Sigmoid colon (tissue), 7 donors: ENCODE measurements around the gene C14orf93. TPM values are rescaled to one million over a fixed set of nuclear protein-coding genes. Genes with fewer than 3 reads are reported as not detected.

Source experiments
- DNase-seq: peaks from one replicate; pipeline ENCODE4 v3.0.0-alpha.2; 2019
- H3K27ac ChIP-seq, 4 donors: fragments of 200-600 bp; sonication (generic); one replicate each; pipeline ENCODE4 v1.5.1; 2016 to 2019; ENCODE audit warnings: mild to moderate bottlenecking in 1 of 4
- H3K27me3 ChIP-seq, 3 donors: fragments of 200-600 bp; sonication (generic); one replicate each; pipeline ENCODE4 v1.5.1; 2019; ENCODE audit warnings: mild to moderate bottlenecking in 1 of 3
- H3K36me3 ChIP-seq, 4 donors: fragments of 200-600 bp; sonication (generic); one replicate each; pipeline ENCODE4 v1.5.1; 2016 to 2019
- H3K4me1 ChIP-seq, 4 donors: fragments of 200-600 bp; sonication (generic); one replicate each; pipeline ENCODE4 v1.5.1; 2017 to 2019
- H3K4me3 ChIP-seq, 4 donors: fragments of 200-600 bp; sonication (generic); one replicate each; pipeline ENCODE4 v1.5.1; 2017 to 2019; ENCODE audit warnings: mild to moderate bottlenecking in 2 of 4, moderate library complexity in 1 of 4
- H3K9me3 ChIP-seq, 4 donors: fragments of 200-600 bp in 3 of 4; sonication (generic) in 3 of 4; one replicate each; pipeline versions ENCODE4 v1.5.1 to v1.6.1; 2013 to 2019
- CTCF ChIP-seq, 4 experiments: fragments of 450-650 bp in 3 of 4; fragments of 200-600 bp in 1 of 4; IDR thresholded peaks; one replicate each; pipeline ENCODE4 v1.5.1; 2016 to 2019; ENCODE audit warnings: antibody characterized with exemption in 4 of 4, mild to moderate bottlenecking in 3 of 4, moderate library complexity in 2 of 4
- EP300 ChIP-seq, 4 donors: sonication (generic); formaldehyde crosslinking; IDR thresholded peaks; one replicate each; pipeline ENCODE4 v1.6.1; 2017; ENCODE audit warnings: antibody characterized with exemption in 4 of 4
- POLR2A ChIP-seq, 2 donors: fragments of 450-650 bp; IDR thresholded peaks; one replicate each; pipeline ENCODE4 v1.6.1; 2016; ENCODE audit warnings: antibody characterized with exemption in 2 of 2, mild to moderate bottlenecking in 2 of 2, moderate library complexity in 2 of 2
- POLR2AphosphoS5 ChIP-seq, 4 donors: sonication (generic); formaldehyde crosslinking; IDR thresholded peaks; one replicate each; pipeline ENCODE4 v1.6.1; 2017; ENCODE audit warnings: antibody characterized with exemption in 4 of 4
- WGBS, 2 donors: extraction: QIAGEN DNeasy Blood & Tissue Kit; methylation state at CpG; one replicate each; pipeline ENCODE4 v1.1.7; 2013; 5-methylcytosine and 5-hydroxymethylcytosine counted together
- intact Hi-C: fragments of 100-400 bp; cut with DNase I; formaldehyde crosslinking; loops from one replicate; pipeline ENCODE4 v1.15.1; 2023
- polyA plus RNA-seq, 3 donors: library from polyadenylated mRNA; stranded (reverse); fragments of 200-250 nt; gene quantifications; one replicate each; pipeline ENCODE4 v1.2.3, GENCODE V29; 2013
- total RNA-seq, 4 donors: library from RNA; depleted of rRNA; stranded (reverse); fragments of >200 nt; gene quantifications; one replicate each; pipeline ENCODE4 v1.1.0, GENCODE V29; 2016
- donor health status: healthy with polysubstance abuse.
- donor health status: Bipolar disorder and iron deficiency.
- donor health status: healthy.

The C14orf93 gene
- total and polyA plus RNA-seq, 7 donors = 7.4 to 19.9 (median 10.6) TPM

- Histone ChIP-seq H3K27ac (peak overlapping the region; percentile 71 to 88 (median 80)), H3K9me3 (no peaks in the 10 kb centered on the region), H3K27me3 (peaks cover 0 to 6% (median 0%) of the 10 kb centered on the region in 3 donors), H3K36me3 (no peaks in the 10 kb centered on the region), H3K4me1 (peaks cover 0 to 55% (median 45%) of the 10 kb centered on the region in 4 donors), H3K4me3 (no peak overlapping the region)
- TF ChIP-seq CTCF (IDR thresholded peaks at IDR 0.05) (no peak), POLR2AphosphoS5 (IDR thresholded peaks at IDR 0.05) (no peak), POLR2A (IDR thresholded peaks at IDR 0.05) (no peak)
- intact Hi-C loops = no loop called here
- no peak for DNase-seq
Observed at GRCh38 chr14:22977434-22977683, 32.6 kb downstream of the C14orf93 start.

- Histone ChIP-seq H3K9me3 (no peaks in the 10 kb centered on the region), H3K27me3 (peaks cover 0 to 6% (median 0%) of the 10 kb centered on the region in 3 donors), H3K27ac (peak overlapping the region; percentile 71 to 88 (median 80)), H3K4me1 (peaks cover 0 to 50% (median 42%) of the 10 kb centered on the region in 4 donors), H3K36me3 (no peaks in the 10 kb centered on the region), H3K4me3 (no peak overlapping the region)
- WGBS, 2 donors = 16 to 52% methylated on average over 6 of the region's 6 CpGs
- TF ChIP-seq POLR2A (IDR thresholded peaks at IDR 0.05) (no peak), EP300 (IDR thresholded peaks at IDR 0.05) (no peak), POLR2AphosphoS5 (IDR thresholded peaks at IDR 0.05) (no peak), CTCF (IDR thresholded peaks at IDR 0.05) (no peak)
- DNase-seq = no peak
- intact Hi-C loops = no loop called here
Observed at GRCh38 chr14:22976620-22977433, 33.1 kb downstream of the C14orf93 start.

- intact Hi-C loops = no loop called here
- no peaks in the 10 kb centered on the region for H3K36me3 ChIP-seq
- no peaks in the 10 kb centered on the region for H3K9me3 ChIP-seq
- H3K4me3 ChIP-seq = no peak overlapping the region
- WGBS, 2 donors = 54 to 76% methylated on average over 9 of the region's 9 CpGs
- H3K27ac ChIP-seq = no peak overlapping the region
- DNase-seq = no peak
- peaks cover 0 to 30% (median 28%) of the 10 kb centered on the region in 4 donors for H3K4me1 ChIP-seq
- TF ChIP-seq POLR2A (IDR thresholded peaks at IDR 0.05) (no peak), EP300 (IDR thresholded peaks at IDR 0.05) (no peak), POLR2AphosphoS5 (IDR thresholded peaks at IDR 0.05) (no peak), CTCF (IDR thresholded peaks at IDR 0.05) (no peak)
- no peaks in the 10 kb centered on the region for H3K27me3 ChIP-seq
Observed at GRCh38 chr14:22974530-22975313, 35.2 kb downstream of the C14orf93 start.

- Histone ChIP-seq H3K36me3 (no peaks in the 10 kb centered on the region), H3K9me3 (no peaks in the 10 kb centered on the region), H3K27ac (no peak overlapping the region), H3K4me3 (no peak overlapping the region), H3K4me1 (peaks cover 0 to 20% (median 20%) of the 10 kb centered on the region in 4 donors), H3K27me3 (no peaks in the 10 kb centered on the region)
- no peak for TF ChIP-seq POLR2A (IDR thresholded peaks at IDR 0.05)
- peak; percentile 63 to 70 (median 66) for TF ChIP-seq CTCF (IDR thresholded peaks at IDR 0.05)
- TF ChIP-seq EP300 (IDR thresholded peaks at IDR 0.05) = no peak
- DNase-seq = no peak
- intact Hi-C loops = no loop called here
- WGBS, 2 donors = 67 to 82% methylated on average over 6 of the region's 6 CpGs
Observed at GRCh38 chr14:22973217-22974032, 36.5 kb downstream of the C14orf93 start.
